ENCODE measurements around the gene NGEF. TPM values are rescaled to one million over a fixed set of nuclear protein-coding genes. Genes with fewer than 3 reads are reported as not detected.
"Not testable (repeated sequence)": the region's sequence is repeated elsewhere in the genome, so short reads cannot be mapped to it uniquely, and the experiment has no call there.

NGEF gene
- total RNA-seq, 1 experiment from 2014 or later: 3.9 TPM

- no peaks in the 10 kb centered on the region for H3K27me3 ChIP-seq (ENCODE audit: control insufficient read depth, insufficient read depth, low read length)
- DNase-seq: no peak
- H3K36me3 ChIP-seq (replicated peaks; ENCODE audit: control insufficient read depth, insufficient read depth, low read length): no peaks in the 10 kb centered on the region
- H3K4me3 ChIP-seq (ENCODE audit: insufficient read depth, low read depth, low read length): no peak overlapping the region
These were observed 7.4 kb upstream of the NGEF start for GRCh38 chr2:233020454-233020853.

DNA sequence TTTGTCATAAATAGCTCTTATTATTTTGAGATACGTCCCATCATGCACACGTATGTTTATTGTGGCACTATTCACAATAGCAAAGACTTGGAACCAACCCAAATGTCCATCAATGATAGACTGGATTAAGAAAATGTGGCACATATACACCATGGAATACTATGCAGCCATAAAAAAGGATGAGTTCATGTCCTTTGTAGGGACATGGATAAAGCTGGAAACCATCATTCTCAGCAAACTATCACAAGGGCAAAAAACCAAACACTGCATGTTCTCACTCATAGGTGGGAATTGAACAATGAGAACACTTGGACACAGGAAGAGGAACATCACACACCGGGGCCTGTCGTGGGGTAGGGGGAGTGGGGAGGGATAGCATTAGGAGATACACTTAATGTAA, 6.6 kb upstream of the NGEF start:
- not testable (repeated sequence) for DNase-seq; H3K4me3 ChIP-seq (ENCODE audit: insufficient read depth, low read depth, low read length); H3K27me3 ChIP-seq (ENCODE audit: control insufficient read depth, insufficient read depth, low read length); H3K36me3 ChIP-seq (replicated peaks; ENCODE audit: control insufficient read depth, insufficient read depth, low read length)

DNA sequence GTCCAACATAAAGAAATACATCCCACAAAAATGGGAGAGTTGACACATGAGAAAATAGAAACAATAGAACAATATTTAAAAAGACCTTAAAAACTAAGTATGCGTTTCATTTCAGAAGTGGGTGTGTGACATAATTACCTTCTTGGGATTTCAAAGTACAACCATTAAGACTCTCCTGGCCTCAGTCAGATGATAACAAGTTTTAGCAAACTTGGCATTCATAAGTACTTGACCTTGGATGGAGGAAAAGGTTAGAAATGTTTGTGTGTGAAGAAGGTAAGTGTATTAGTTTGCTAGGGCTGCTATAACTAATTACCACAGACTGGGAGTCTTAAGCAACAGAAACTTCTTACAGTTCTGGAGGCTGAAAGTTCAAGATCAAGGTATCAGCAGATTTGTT, 4.9 kb upstream of the NGEF start:
- H3K27me3 ChIP-seq (ENCODE audit: control insufficient read depth, insufficient read depth, low read length): no peaks in the 10 kb centered on the region
- no peak for DNase-seq
- H3K4me3 ChIP-seq (ENCODE audit: insufficient read depth, low read depth, low read length): no peak overlapping the region
- no peaks in the 10 kb centered on the region for H3K36me3 ChIP-seq (replicated peaks; ENCODE audit: control insufficient read depth, insufficient read depth, low read length)

GRCh38 chr2:233015019-233015645, 2.1 kb upstream of the NGEF start:
- DNase-seq: no peak
- Histone ChIP-seq H3K36me3 (replicated peaks; ENCODE audit: control insufficient read depth, insufficient read depth, low read length) (no peaks in the 10 kb centered on the region), H3K4me3 (ENCODE audit: insufficient read depth, low read depth, low read length) (no peak overlapping the region), H3K27me3 (ENCODE audit: control insufficient read depth, insufficient read depth, low read length) (no peaks in the 10 kb centered on the region)

GRCh38 chr2:233013650-233014049, 594 bp upstream of the NGEF start:
- Histone ChIP-seq H3K36me3 (replicated peaks; ENCODE audit: control insufficient read depth, insufficient read depth, low read length) (no peaks in the 10 kb centered on the region), H3K4me3 (ENCODE audit: insufficient read depth, low read depth, low read length) (no peak overlapping the region)
- no peak for DNase-seq

DNA sequence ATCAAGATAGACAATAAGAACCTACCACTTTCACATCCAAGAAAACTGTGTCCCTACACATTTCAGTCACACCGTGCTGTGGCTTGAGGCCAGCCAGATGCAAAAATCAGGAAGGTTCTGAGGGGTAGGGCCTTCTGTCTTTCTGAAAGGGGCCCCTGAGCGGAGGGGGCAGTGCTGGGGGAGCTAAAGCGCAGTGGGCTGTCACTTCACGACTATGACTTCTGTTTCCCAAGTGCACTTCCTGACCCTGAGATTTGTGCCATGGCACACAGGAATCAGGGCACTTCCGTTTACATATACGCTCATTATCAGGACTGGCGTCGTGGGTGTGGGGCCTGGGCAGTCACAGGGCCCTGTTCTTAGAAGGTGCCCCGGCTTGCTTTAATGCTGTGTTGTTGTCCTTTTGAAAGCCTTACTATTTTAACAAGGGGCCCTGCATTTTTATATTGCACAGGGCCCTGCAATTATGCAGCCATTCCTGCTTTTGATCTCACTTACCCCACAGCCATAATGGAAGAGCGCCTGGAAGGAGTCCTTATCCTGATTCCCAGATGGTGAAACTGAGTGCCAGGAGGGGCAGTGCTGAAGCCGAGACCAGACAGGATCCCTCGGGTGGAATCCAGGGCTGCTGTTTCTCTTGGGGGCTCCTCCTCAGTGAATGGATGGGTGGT, 620 bp downstream of the NGEF start:
- Histone ChIP-seq H3K36me3 (replicated peaks; ENCODE audit: control insufficient read depth, insufficient read depth, low read length) (no peaks in the 10 kb centered on the region), H3K27me3 (ENCODE audit: control insufficient read depth, insufficient read depth, low read length) (no peaks in the 10 kb centered on the region), H3K4me3 (ENCODE audit: insufficient read depth, low read depth, low read length) (no peak overlapping the region)
- no peak for DNase-seq

More at GRCh38 chr2:233013650-233014049, 594 bp upstream of the NGEF start:
- H3K27me3 ChIP-seq (ENCODE audit: control insufficient read depth, insufficient read depth, low read length): no peaks in the 10 kb centered on the region

- Histone ChIP-seq H3K27me3 (ENCODE audit: control insufficient read depth, insufficient read depth, low read length) (no peaks in the 10 kb centered on the region), H3K36me3 (replicated peaks; ENCODE audit: control insufficient read depth, insufficient read depth, low read length) (no peaks in the 10 kb centered on the region), H3K4me3 (ENCODE audit: insufficient read depth, low read depth, low read length) (no peak overlapping the region)
- DNase-seq: no peak
These were observed 1.3 kb downstream of the NGEF start for GRCh38 chr2:233011702-233012131.

DNA sequence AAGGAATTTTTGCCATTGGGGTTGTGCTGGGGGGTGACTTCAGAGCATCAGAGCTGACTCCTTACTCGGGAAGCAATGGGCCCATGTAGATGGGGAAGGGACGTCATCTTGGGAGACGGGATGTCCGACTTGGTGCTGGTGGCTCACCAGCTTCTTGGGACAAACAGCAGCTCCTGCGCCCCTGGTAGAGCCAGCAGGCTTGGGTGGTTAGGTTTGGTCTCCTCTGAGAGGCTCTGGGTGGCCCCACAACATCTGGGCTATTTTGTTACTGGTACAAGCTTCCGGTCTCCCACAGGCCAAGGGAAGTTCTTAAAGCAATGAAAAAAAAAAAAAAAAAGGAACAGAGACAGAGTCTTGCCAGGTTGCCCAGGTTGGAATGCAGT, 1.8 kb downstream of the NGEF start:
- no peaks in the 10 kb centered on the region for H3K27me3 ChIP-seq (ENCODE audit: control insufficient read depth, insufficient read depth, low read length)
- no peak for DNase-seq
- no peaks in the 10 kb centered on the region for H3K36me3 ChIP-seq (replicated peaks; ENCODE audit: control insufficient read depth, insufficient read depth, low read length)
- H3K4me3 ChIP-seq (ENCODE audit: insufficient read depth, low read depth, low read length): no peak overlapping the region

- DNase-seq: no peak
- Histone ChIP-seq H3K4me3 (ENCODE audit: insufficient read depth, low read depth, low read length) (no peak overlapping the region), H3K27me3 (ENCODE audit: control insufficient read depth, insufficient read depth, low read length) (no peaks in the 10 kb centered on the region), H3K36me3 (replicated peaks; ENCODE audit: control insufficient read depth, insufficient read depth, low read length) (no peaks in the 10 kb centered on the region)
These were observed 2.3 kb downstream of the NGEF start for GRCh38 chr2:233010569-233011267.

DNA sequence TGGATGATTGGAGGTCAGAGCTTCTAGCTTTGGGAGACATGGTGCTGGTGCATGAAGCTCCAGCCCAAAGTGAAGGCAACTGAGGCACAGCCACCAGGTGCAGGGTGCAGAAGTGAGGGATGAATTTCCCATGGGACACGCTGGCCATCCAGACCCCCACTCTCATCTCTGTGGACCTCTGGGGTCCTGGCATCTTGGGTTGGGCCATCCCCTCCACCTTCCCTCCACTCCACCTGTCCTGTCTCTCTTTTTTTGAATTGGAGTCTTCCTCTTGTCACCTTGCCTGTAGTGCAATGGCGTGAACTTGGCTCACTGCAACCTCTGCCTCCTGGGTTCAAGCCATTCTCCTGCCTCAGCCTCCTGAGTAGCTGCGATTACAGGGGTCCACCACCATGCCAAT, 3.4 kb downstream of the NGEF start:
- H3K4me3 ChIP-seq (ENCODE audit: insufficient read depth, low read depth, low read length): no peak overlapping the region
- no peaks in the 10 kb centered on the region for H3K36me3 ChIP-seq (replicated peaks; ENCODE audit: control insufficient read depth, insufficient read depth, low read length)
- DNase-seq: no peak
- H3K27me3 ChIP-seq (ENCODE audit: control insufficient read depth, insufficient read depth, low read length): no peaks in the 10 kb centered on the region

- H3K27me3 ChIP-seq (ENCODE audit: control insufficient read depth, insufficient read depth, low read length): no peaks in the 10 kb centered on the region
- H3K36me3 ChIP-seq (replicated peaks; ENCODE audit: control insufficient read depth, insufficient read depth, low read length): no peaks in the 10 kb centered on the region
- no peak overlapping the region for H3K4me3 ChIP-seq (ENCODE audit: insufficient read depth, low read depth, low read length)
These were observed 5.3 kb downstream of the NGEF start for GRCh38 chr2:233007739-233008138.

GRCh38 chr2:233007270-233007669, 5.8 kb downstream of the NGEF start:
- no peak overlapping the region for H3K4me3 ChIP-seq (ENCODE audit: insufficient read depth, low read depth, low read length)
- H3K27me3 ChIP-seq (ENCODE audit: control insufficient read depth, insufficient read depth, low read length): no peaks in the 10 kb centered on the region
- no peak for DNase-seq
- no peaks in the 10 kb centered on the region for H3K36me3 ChIP-seq (replicated peaks; ENCODE audit: control insufficient read depth, insufficient read depth, low read length)

More at GRCh38 chr2:233007739-233008138, 5.3 kb downstream of the NGEF start:
- no peak for DNase-seq

GRCh38 chr2:233006648-233007047, 6.4 kb downstream of the NGEF start:
- DNase-seq: no peak
- H3K4me3 ChIP-seq (ENCODE audit: insufficient read depth, low read depth, low read length): no peak overlapping the region
- H3K36me3 ChIP-seq (replicated peaks; ENCODE audit: control insufficient read depth, insufficient read depth, low read length): no peaks in the 10 kb centered on the region
- H3K27me3 ChIP-seq (ENCODE audit: control insufficient read depth, insufficient read depth, low read length): no peaks in the 10 kb centered on the region

GRCh38 chr2:233005096-233005495, 8.0 kb downstream of the NGEF start:
- Histone ChIP-seq H3K36me3 (replicated peaks; ENCODE audit: control insufficient read depth, insufficient read depth, low read length) (no peaks in the 10 kb centered on the region), H3K27me3 (ENCODE audit: control insufficient read depth, insufficient read depth, low read length) (no peaks in the 10 kb centered on the region), H3K4me3 (ENCODE audit: insufficient read depth, low read depth, low read length) (no peak overlapping the region)
- DNase-seq: no peak
